HG03442 (cell line): Measurements from ENCODE around the gene ELOVL7.
"Not testable (repeated sequence)": the region's sequence is repeated elsewhere in the genome, so short reads cannot be mapped to it uniquely, and the experiment has no call there.

Experiments used
- ATAC-seq: cut with Tn5 transposase; IDR thresholded peaks from one replicate; pipeline ENCODE4 v1.9.1; 2021; ENCODE audit warnings: mild to moderate bottlenecking, moderate library complexity; ENCODE audit not compliant: unreplicated experiment

ELOVL7 gene

GRCh38 chr5:60843936-60844905 is at the start of gene ELOVL7:
ELOVL7 (minus strand) TSS chr5:60844269; CDS start chr5:60787397, 56,872 bp downstream.
- ATAC-seq: peak; percentile 91

- ATAC-seq: no peak
These were observed 49.5 kb upstream of the ELOVL7 start for GRCh38 chr5:60893521-60893920.

- no peak for ATAC-seq
These were observed 47.6 kb upstream of the ELOVL7 start for GRCh38 chr5:60891667-60892066.

- ATAC-seq: no peak
These were observed 44.4 kb upstream of the ELOVL7 start for GRCh38 chr5:60888359-60889061.

GRCh38 chr5:60887746-60888145 is 43.7 kb upstream of the ELOVL7 start:
- ATAC-seq: no peak

GRCh38 chr5:60887096-60887495 is 43.0 kb upstream of the ELOVL7 start:
- no peak for ATAC-seq

GRCh38 chr5:60886158-60886557 is 42.1 kb upstream of the ELOVL7 start:
- no peak for ATAC-seq

GRCh38 chr5:60883229-60883628 is 39.2 kb upstream of the ELOVL7 start:
- no peak for ATAC-seq

GRCh38 chr5:60872892-60873291 is 28.8 kb upstream of the ELOVL7 start:
- no peak for ATAC-seq

- ATAC-seq: no peak
These were observed 26.8 kb upstream of the ELOVL7 start for GRCh38 chr5:60870857-60871256.

GRCh38 chr5:60860572-60860971 is 16.5 kb upstream of the ELOVL7 start:
- ATAC-seq: not testable (repeated sequence)

- ATAC-seq: no peak
These were observed 12.0 kb upstream of the ELOVL7 start for GRCh38 chr5:60856066-60856465.

GRCh38 chr5:60852940-60853339 is 8.9 kb upstream of the ELOVL7 start:
- ATAC-seq: no peak

GRCh38 chr5:60852317-60852716 is 8.2 kb upstream of the ELOVL7 start:
- no peak for ATAC-seq

GRCh38 chr5:60851626-60852025 is 7.6 kb upstream of the ELOVL7 start:
- ATAC-seq: no peak

- ATAC-seq: no peak
These were observed 2.2 kb upstream of the ELOVL7 start for GRCh38 chr5:60846298-60846697.

- peak; percentile 8 for ATAC-seq
These were observed 608 bp downstream of the ELOVL7 start for GRCh38 chr5:60843386-60843935.

- no peak for ATAC-seq
These were observed 1.1 kb downstream of the ELOVL7 start for GRCh38 chr5:60842871-60843385.

- no peak for ATAC-seq
These were observed 2.7 kb downstream of the ELOVL7 start for GRCh38 chr5:60841361-60841760.

GRCh38 chr5:60836131-60836530 is 7.9 kb downstream of the ELOVL7 start:
- ATAC-seq: no peak

- no peak for ATAC-seq
These were observed 8.5 kb downstream of the ELOVL7 start for GRCh38 chr5:60835554-60835953.
